Measurements from ENCODE around the gene TCF3. TPM values are rescaled to one million over a fixed set of nuclear protein-coding genes. Genes with fewer than 3 reads are reported as not detected.

The TCF3 gene
- total and polyA plus RNA-seq, 11 donors = 13.2 to 40.2 (median 22.3) TPM

DNA sequence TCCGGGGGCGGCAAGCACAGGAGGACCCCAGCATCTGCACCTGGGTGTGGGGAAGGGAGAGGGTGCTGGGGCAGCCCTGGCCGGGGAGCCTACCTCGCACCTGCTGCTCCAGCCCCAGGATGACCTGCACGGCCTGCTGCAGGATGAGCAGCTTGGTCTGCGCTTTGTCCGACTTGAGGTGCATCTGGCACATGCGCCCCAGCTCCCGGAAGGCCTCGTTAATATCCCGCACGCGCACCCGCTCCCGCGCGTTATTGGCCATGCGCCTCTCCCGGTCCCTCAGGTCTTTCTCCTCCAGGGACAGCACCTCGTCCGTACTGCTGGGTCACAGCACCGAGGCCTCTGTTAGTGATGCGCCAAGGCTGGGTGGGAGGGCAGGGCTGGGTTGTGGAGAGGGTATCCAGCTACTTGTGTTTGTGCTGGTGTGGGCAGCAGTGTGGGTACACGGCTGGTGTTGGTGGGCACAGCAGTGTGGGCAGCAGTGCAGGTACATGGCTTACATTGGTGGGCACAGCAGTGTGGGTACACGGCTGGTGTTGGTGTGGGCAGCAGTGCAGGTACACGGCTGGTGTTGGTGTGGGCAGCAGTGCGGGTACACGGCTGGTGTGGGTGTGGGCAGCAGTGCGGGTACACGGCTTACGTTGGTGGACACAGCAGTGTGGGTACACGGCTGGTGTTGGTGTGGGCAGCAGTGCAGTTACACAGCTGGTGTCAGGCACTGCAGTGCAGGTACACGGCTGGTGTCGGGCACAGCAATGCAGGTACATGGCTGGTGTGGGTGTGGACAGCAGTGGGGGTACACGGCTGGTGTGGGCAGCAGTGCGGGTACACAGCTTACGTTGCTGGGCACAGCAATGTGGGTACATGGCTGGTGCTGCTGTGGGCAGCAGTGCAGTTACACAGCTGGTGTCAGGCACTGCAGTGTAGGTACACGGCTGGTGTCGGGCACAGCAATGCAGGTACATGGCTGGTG is 40.0 kb downstream of the TCF3 start:
- no peak for DNase-seq
- TF ChIP-seq, protein P1, sequence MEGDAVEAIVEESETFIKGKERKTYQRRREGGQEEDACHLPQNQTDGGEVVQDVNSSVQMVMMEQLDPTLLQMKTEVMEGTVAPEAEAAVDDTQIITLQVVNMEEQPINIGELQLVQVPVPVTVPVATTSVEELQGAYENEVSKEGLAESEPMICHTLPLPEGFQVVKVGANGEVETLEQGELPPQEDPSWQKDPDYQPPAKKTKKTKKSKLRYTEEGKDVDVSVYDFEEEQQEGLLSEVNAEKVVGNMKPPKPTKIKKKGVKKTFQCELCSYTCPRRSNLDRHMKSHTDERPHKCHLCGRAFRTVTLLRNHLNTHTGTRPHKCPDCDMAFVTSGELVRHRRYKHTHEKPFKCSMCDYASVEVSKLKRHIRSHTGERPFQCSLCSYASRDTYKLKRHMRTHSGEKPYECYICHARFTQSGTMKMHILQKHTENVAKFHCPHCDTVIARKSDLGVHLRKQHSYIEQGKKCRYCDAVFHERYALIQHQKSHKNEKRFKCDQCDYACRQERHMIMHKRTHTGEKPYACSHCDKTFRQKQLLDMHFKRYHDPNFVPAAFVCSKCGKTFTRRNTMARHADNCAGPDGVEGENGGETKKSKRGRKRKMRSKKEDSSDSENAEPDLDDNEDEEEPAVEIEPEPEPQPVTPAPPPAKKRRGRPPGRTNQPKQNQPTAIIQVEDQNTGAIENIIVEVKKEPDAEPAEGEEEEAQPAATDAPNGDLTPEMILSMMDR (IDR thresholded peaks at IDR 0.05) = no peak
- no peak for TF ChIP-seq POLR2A (IDR thresholded peaks at IDR 0.05)
- Histone ChIP-seq H3K36me3 (peaks cover 0 to 63% (median 46%) of the 10 kb centered on the region in 9 donors), H3K4me1 (peaks cover 0 to 12% (median 6%) of the 10 kb centered on the region in 12 donors), H3K4me3 (no peak overlapping the region), H3K27me3 (no peaks in the 10 kb centered on the region), H3K27ac (no peak overlapping the region), H3K9me3 (no peaks in the 10 kb centered on the region)
- intact Hi-C loops (cut with DNase I) = loop anchor here in 1 of 10 donors (5.0 kb wide), 1 partner anchor 45 kb away; no protein-coding TSS in a partner anchor
- no peak for ATAC-seq
- 94 to 95% (median 95%) methylated on average over 32 to 39 of the region's 39 CpGs for whole genome bisulfite sequencing, 4 donors

DNA sequence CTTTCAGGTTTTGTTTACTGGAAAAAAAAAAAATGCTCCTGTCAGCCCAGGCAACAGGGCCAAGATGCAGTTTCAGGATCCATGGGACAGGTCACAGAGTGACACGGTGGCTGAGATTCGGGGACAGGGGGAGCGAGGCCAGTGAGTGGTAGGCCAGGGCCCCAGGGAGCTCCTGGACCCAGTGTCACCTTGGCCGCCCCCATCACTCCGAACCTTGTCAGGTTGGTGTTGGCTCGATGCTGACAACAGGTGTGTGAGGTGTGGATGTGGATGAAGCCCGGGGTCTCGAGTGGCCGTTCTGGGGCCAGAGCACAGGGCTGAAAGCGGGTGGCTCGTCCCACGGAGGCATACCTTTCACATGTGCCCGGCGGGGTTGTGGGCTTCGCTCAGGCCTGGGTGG is 41.1 kb downstream of the TCF3 start:
- Histone ChIP-seq H3K4me1 (peaks cover 0 to 14% (median 4%) of the 10 kb centered on the region in 12 donors), H3K27me3 (no peaks in the 10 kb centered on the region), H3K4me3 (no peak overlapping the region), H3K9me3 (no peaks in the 10 kb centered on the region), H3K36me3 (peaks cover 0 to 57% (median 45%) of the 10 kb centered on the region in 9 donors), H3K27ac (no peak overlapping the region)
- ATAC-seq (no peak), DNase-seq (no peak)
- TF ChIP-seq POLR2A (IDR thresholded peaks at IDR 0.05) = no peak
- TF ChIP-seq, protein P1 (IDR thresholded peaks at IDR 0.05) = no peak
- intact Hi-C loops (cut with DNase I) = loop anchor here in 1 of 10 donors (5.0 kb wide), 1 partner anchor 46 kb away; no protein-coding TSS in a partner anchor
- WGBS, 4 donors = 89 to 96% (median 93%) methylated on average over 9 to 15 of the region's 15 CpGs

DNA sequence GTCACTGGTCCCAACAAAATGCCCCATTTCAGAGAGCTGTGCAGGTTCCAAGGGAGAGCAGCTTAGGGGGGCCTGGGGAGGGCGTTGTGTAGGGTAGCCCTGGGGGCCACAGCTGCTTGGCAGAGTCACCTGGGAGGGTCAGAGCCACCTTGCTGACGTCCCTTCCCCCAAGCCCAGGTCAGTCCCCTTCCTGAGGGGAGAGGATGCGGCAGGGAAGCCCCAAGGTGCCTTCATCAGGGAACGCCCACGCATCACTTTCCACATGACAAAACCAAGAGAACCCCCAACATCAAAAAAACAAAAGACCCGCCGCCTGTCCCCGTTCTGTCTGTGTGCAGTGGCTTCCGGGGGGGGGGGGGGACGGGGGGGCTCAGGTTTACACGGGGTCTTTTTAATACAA is 41.8 kb downstream of the TCF3 start:
- no peak overlapping the region for H3K4me3 ChIP-seq
- DNase-seq (no peak), ATAC-seq (no peak)
- peaks cover 0 to 53% (median 41%) of the 10 kb centered on the region in 9 donors for H3K36me3 ChIP-seq
- H3K4me1 ChIP-seq = peaks cover 0 to 20% (median 8%) of the 10 kb centered on the region in 12 donors
- no peaks in the 10 kb centered on the region for H3K27me3 ChIP-seq
- WGBS, 4 donors = 81 to 89% (median 85%) methylated on average over 8 to 11 of the region's 11 CpGs
- TF ChIP-seq, protein P1 (IDR thresholded peaks at IDR 0.05) = no peak
- TF ChIP-seq POLR2A (IDR thresholded peaks at IDR 0.05) = no peak
- intact Hi-C loops (cut with DNase I) = loop anchor here in 1 of 10 donors (5.0 kb wide), 1 partner anchor 47 kb away; no protein-coding TSS in a partner anchor
- no peak overlapping the region for H3K27ac ChIP-seq
- no peaks in the 10 kb centered on the region for H3K9me3 ChIP-seq
